Panc1 (cell line): ENCODE results near the gene RPL38. TPM values are rescaled to one million over a fixed set of nuclear protein-coding genes. Genes with fewer than 3 reads are reported as not detected.

Source experiments
- ATAC-seq: fragments of 200-7000 bp; cut with Tn5 transposase; 2 replicates; pipeline ENCODE4 v1.9.1; 2020; ENCODE audit warnings: mild to moderate bottlenecking, moderate library complexity
- BruUV-seq: library from RNA; stranded (reverse); fragments of 400-500 nt; replicated peaks from 2 replicates; lab custom pipeline; 2021; lab: Mats Ljungman, UMichigan
- CTCF ChIA-PET: fragments of 300-600 bp; sonication (Branson Sonifier 250); formaldehyde crosslinking; loops from one replicate; lab custom pipeline; 2022; ENCODE audit warnings: antibody characterized with exemption; lab: Charles Lee
- POLR2A ChIA-PET: fragments of 300-600 bp; sonication (Branson Sonifier 250); formaldehyde crosslinking; loops from one replicate; lab custom pipeline; 2022; ENCODE audit warnings: antibody characterized with exemption; lab: Charles Lee
- DNase-seq: peaks from one replicate; pipeline ENCODE4 v3.0.0-alpha.2; 2010; ENCODE audit warnings: low read depth, low spot score
- H3K27ac ChIP-seq: 2 replicates; pipeline ENCODE4 v1.5.1; 2011; ENCODE audit warnings: mild to moderate bottlenecking, low read length, inconsistent platforms
- H3K27me3 ChIP-seq: fragments of 200-500 bp; sonication (Bioruptor generic); 2 replicates; pipeline ENCODE4 v1.6.0; 2014; ENCODE audit warnings: low read length, inconsistent platforms; ENCODE audit not compliant: control insufficient read depth, insufficient read depth
- H3K36me3 ChIP-seq: fragments of 200-500 bp; sonication (Bioruptor generic); 2 replicates; pipeline ENCODE4 v1.5.1; 2014; ENCODE audit warnings: inconsistent platforms, mild to moderate bottlenecking, low read length, moderate library complexity; ENCODE audit not compliant: control insufficient read depth, insufficient read depth
- H3K4me1 ChIP-seq: 2 replicates; pipeline ENCODE4 v1.5.1; 2011; ENCODE audit warnings: inconsistent platforms, mild to moderate bottlenecking, low read length, moderate library complexity; ENCODE audit not compliant: control insufficient read depth, insufficient read depth
- H3K4me3 ChIP-seq, 2 experiments: 2 replicates each; pipeline ENCODE4 v1.5.1; 2011 to 2012; ENCODE audit warnings: low read depth in 2 of 2, low read length in 2 of 2, mild to moderate bottlenecking in 2 of 2, inconsistent platforms in 1 of 2, moderate library complexity in 1 of 2
- H3K9me3 ChIP-seq: fragments of 200-500 bp; sonication (Bioruptor generic); 2 replicates; pipeline ENCODE4 v1.5.1; 2014; ENCODE audit warnings: low read depth, mild to moderate bottlenecking, inconsistent platforms, low read length, moderate library complexity; ENCODE audit not compliant: control insufficient read depth, insufficient read depth
- POLR2AphosphoS5 ChIP-seq: IDR thresholded peaks from 2 replicates; pipeline ENCODE4 v1.6.1; 2012; ENCODE audit warnings: mild to moderate bottlenecking, low read depth, low read length, moderate library complexity
- SIN3A ChIP-seq: IDR thresholded peaks from 2 replicates; pipeline ENCODE4 v1.6.1; 2012; ENCODE audit warnings: low read depth, mild to moderate bottlenecking, low read length, moderate library complexity, borderline replicate concordance; ENCODE audit not compliant: insufficient read depth
- TCF7L2 ChIP-seq: IDR thresholded peaks from 2 replicates; pipeline ENCODE4 v1.6.1; 2011; ENCODE audit warnings: mild to moderate bottlenecking, low read depth, low read length, inconsistent platforms
- in situ Hi-C: cut with HindIII; loops from 2 replicates; pipeline ENCODE4 v1.10.0; 2016; ENCODE audit warnings: low sequenced_read_pairs, low pct_unique_long_range_greater_than_20kb
- intact Hi-C: fragments of 100-400 bp; cut with micrococcal nuclease; formaldehyde crosslinking; loops from one replicate; pipeline ENCODE4 v1.10.0; 2022; ENCODE audit not compliant: unreplicated experiment
- total RNA-seq: library from RNA; stranded (reverse); gene quantifications from one replicate; pipeline ENCODE4 v1.2.1, GENCODE V29; 2021; ENCODE audit not compliant: unreplicated experiment
- TF ChIP-seq, protein P1 (sequence below): fragments of 450-650 bp; IDR thresholded peaks from 2 replicates; pipeline ENCODE4 v1.5.1; 2017; ENCODE audit warnings: mild to moderate bottlenecking
- TF ChIP-seq, protein P2 (sequence below), 2 experiments: IDR thresholded peaks; 2 replicates each; pipeline ENCODE4 v1.6.1; 2011 to 2012; ENCODE audit warnings: low read depth in 2 of 2, control low read depth in 1 of 2, low read length in 1 of 2, mild to moderate bottlenecking in 1 of 2, moderate library complexity in 1 of 2; ENCODE audit not compliant: insufficient read depth in 1 of 2

Gene RPL38
- total RNA-seq, 1 experiment from 2014 or later: 968 TPM

DNA sequence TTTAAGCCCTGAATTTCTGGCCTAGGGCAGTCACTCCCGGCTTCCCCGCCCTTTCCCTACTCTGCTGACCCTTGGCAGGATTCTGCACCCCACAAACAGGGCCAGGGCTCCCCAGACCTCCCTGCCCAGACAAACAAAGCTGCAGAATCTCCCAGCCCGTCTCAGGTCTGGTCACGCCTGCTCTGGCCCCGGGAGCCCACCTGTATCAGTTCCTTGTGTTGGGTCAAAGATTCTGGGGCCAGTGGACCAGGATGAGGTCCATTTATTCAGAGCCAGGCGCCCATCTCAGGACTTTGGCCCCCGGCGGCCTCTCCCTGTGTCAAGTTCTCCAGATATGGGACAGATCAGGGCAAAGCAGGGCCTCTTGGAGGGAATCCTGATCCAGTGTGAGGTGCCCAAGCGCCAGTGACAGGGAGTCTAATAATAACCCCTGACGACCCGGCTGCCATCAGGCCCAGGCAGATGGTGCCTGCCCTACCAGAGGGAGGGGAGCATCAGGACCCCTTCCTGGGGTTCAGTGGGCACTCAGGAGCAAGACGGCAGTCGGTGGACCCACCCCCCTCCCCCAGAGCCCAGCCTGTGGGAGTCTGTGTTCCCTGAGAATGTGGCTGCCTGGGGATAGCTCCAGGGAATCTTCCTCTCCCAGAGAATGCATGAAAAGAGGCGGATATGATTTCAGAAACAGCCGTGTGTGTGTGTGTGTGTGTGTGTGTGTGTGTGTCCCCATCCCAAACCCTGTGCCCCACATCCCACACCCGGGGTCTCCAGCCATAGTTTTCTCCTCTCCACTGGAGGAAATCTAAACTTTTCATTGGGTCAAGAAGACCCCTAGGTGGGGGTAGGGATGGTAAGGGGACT, 11.2 kb downstream of the RPL38 start:
- no peaks in the 10 kb centered on the region for H3K9me3 ChIP-seq
- no peak overlapping the region for H3K27ac ChIP-seq
- CTCF ChIA-PET: interaction anchor here (0.7 kb wide), 1 partner anchor 15 kb away, joined by 5 read pairs; no protein-coding TSS in a partner anchor
- H3K4me1 ChIP-seq: peaks cover 34% of the 10 kb centered on the region
- TF ChIP-seq POLR2AphosphoS5 (no peak), SIN3A (no peak), TCF7L2 (no peak)
- TF ChIP-seq, protein P1, sequence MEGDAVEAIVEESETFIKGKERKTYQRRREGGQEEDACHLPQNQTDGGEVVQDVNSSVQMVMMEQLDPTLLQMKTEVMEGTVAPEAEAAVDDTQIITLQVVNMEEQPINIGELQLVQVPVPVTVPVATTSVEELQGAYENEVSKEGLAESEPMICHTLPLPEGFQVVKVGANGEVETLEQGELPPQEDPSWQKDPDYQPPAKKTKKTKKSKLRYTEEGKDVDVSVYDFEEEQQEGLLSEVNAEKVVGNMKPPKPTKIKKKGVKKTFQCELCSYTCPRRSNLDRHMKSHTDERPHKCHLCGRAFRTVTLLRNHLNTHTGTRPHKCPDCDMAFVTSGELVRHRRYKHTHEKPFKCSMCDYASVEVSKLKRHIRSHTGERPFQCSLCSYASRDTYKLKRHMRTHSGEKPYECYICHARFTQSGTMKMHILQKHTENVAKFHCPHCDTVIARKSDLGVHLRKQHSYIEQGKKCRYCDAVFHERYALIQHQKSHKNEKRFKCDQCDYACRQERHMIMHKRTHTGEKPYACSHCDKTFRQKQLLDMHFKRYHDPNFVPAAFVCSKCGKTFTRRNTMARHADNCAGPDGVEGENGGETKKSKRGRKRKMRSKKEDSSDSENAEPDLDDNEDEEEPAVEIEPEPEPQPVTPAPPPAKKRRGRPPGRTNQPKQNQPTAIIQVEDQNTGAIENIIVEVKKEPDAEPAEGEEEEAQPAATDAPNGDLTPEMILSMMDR: no peak
- TF ChIP-seq, protein P2, sequence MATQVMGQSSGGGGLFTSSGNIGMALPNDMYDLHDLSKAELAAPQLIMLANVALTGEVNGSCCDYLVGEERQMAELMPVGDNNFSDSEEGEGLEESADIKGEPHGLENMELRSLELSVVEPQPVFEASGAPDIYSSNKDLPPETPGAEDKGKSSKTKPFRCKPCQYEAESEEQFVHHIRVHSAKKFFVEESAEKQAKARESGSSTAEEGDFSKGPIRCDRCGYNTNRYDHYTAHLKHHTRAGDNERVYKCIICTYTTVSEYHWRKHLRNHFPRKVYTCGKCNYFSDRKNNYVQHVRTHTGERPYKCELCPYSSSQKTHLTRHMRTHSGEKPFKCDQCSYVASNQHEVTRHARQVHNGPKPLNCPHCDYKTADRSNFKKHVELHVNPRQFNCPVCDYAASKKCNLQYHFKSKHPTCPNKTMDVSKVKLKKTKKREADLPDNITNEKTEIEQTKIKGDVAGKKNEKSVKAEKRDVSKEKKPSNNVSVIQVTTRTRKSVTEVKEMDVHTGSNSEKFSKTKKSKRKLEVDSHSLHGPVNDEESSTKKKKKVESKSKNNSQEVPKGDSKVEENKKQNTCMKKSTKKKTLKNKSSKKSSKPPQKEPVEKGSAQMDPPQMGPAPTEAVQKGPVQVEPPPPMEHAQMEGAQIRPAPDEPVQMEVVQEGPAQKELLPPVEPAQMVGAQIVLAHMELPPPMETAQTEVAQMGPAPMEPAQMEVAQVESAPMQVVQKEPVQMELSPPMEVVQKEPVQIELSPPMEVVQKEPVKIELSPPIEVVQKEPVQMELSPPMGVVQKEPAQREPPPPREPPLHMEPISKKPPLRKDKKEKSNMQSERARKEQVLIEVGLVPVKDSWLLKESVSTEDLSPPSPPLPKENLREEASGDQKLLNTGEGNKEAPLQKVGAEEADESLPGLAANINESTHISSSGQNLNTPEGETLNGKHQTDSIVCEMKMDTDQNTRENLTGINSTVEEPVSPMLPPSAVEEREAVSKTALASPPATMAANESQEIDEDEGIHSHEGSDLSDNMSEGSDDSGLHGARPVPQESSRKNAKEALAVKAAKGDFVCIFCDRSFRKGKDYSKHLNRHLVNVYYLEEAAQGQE (IDR thresholded peaks at IDR 0.05; ENCODE audit: insufficient read depth in 1 of 2, low read depth in 2 of 2, low read length in 1 of 2): no peak
- intact Hi-C loops (no loop called here), in situ Hi-C loops (no loop called here)
- ATAC-seq: no peak
- no peak for DNase-seq
- no peaks in the 10 kb centered on the region for H3K27me3 ChIP-seq
- no TSS peak for BruUV-seq
- POLR2A ChIA-PET: no interaction called here
- peaks cover under 1% of the 10 kb centered on the region; the same call in 1 of the 2 replicates for H3K36me3 ChIP-seq
- no peak overlapping the region for H3K4me3 ChIP-seq

DNA sequence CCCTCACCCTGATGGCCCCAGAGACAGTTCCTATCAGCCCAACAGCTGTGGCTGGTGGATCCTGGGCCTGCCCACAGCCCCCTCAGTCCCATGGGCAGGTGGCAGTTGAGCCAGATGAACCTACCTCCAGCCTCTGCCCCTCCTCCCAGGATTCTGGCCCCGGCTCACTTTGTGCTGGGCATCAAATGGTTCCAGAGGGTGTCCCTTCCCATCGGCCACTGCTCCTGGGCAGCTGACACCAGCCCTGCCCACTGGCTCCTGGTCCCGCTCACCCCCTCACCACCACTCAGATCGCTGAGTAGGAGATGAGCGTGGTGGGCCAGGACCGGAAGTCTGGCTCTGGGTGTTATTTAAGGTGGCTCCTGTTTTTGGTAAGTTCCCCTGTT, 11.9 kb downstream of the RPL38 start:
- H3K27me3 ChIP-seq: no peaks in the 10 kb centered on the region
- no peaks in the 10 kb centered on the region for H3K9me3 ChIP-seq
- POLR2A ChIA-PET: no interaction called here
- intact Hi-C loops: no loop called here
- no TSS peak for BruUV-seq
- H3K4me1 ChIP-seq: peaks cover 29% of the 10 kb centered on the region
- no peak for DNase-seq
- CTCF ChIA-PET: interaction anchor here (0.7 kb wide), 1 partner anchor 16 kb away, joined by 5 read pairs; no protein-coding TSS in a partner anchor
- H3K4me3 ChIP-seq: no peak overlapping the region
- no peak overlapping the region for H3K27ac ChIP-seq
- TF ChIP-seq SIN3A (no peak), TCF7L2 (no peak), POLR2AphosphoS5 (no peak)
- TF ChIP-seq, protein P1: no peak
- TF ChIP-seq, protein P2 (IDR thresholded peaks at IDR 0.05; ENCODE audit: insufficient read depth in 1 of 2, low read depth in 2 of 2, low read length in 1 of 2): no peak
- ATAC-seq: no peak
- H3K36me3 ChIP-seq: no peaks in the 10 kb centered on the region; the same call in 1 of the 2 replicates
- in situ Hi-C loops: no loop called here
